DOHH2 (cell line): Measurements from ENCODE around the gene P2RY4.

ENCODE experiments used
- H3F3A ChIP-seq: fragments of 200-600 bp; sonication (generic), shearing (Covaris generic); 2 replicates; pipeline ENCODE4 v1.6.0; 2016; ENCODE audit warnings: antibody characterized with exemption, mild to moderate bottlenecking; ENCODE audit not compliant: control insufficient read depth, insufficient read depth
- H3K27ac ChIP-seq: fragments of 200-600 bp; sonication (generic); 2 replicates; pipeline ENCODE4 v1.5.1; 2014; ENCODE audit warnings: low read depth, mild to moderate bottlenecking, low read length, moderate library complexity
- H3K27me3 ChIP-seq: fragments of 200-600 bp; sonication (generic); 2 replicates; pipeline ENCODE4 v1.6.1; 2014; ENCODE audit warnings: mild to moderate bottlenecking, low read length, mixed read lengths; ENCODE audit not compliant: control insufficient read depth
- H3K36me3 ChIP-seq: fragments of 200-600 bp; sonication (generic); 2 replicates; pipeline ENCODE4 v1.6.1; 2014; ENCODE audit warnings: mild to moderate bottlenecking, low read length, moderate library complexity, mixed read lengths; ENCODE audit not compliant: control insufficient read depth
- H3K4me1 ChIP-seq: fragments of 200-600 bp; sonication (generic); 2 replicates; pipeline ENCODE4 v1.6.1; 2014; ENCODE audit warnings: mild to moderate bottlenecking, low read length, mixed read lengths; ENCODE audit not compliant: control insufficient read depth
- H3K4me2 ChIP-seq: fragments of 200-600 bp; sonication (generic); 2 replicates; pipeline ENCODE4 v1.6.0; 2014; ENCODE audit warnings: mild to moderate bottlenecking, low read length, moderate library complexity
- H3K4me3 ChIP-seq: fragments of 200-600 bp; sonication (generic); 2 replicates; pipeline ENCODE4 v1.5.1; 2014; ENCODE audit warnings: mild to moderate bottlenecking, low read length, mixed read lengths
- H3K79me2 ChIP-seq: fragments of 200-600 bp; sonication (generic); 2 replicates; pipeline ENCODE4 v1.6.1; 2014; ENCODE audit warnings: mild to moderate bottlenecking, low read length, mixed read lengths; ENCODE audit not compliant: control insufficient read depth
- H3K9me2 ChIP-seq: fragments of 200-600 bp; sonication (generic); replicated peaks from 2 replicates; pipeline ENCODE4 v1.6.1; 2014; ENCODE audit warnings: mild to moderate bottlenecking, low read length, mixed read lengths; ENCODE audit not compliant: control insufficient read depth
- H3K9me3 ChIP-seq: fragments of 200-600 bp; sonication (generic); 2 replicates; pipeline ENCODE4 v1.6.1; 2014; ENCODE audit warnings: antibody characterized with exemption, low read length, mixed read lengths; ENCODE audit not compliant: control insufficient read depth, insufficient read depth
- H4K20me1 ChIP-seq: fragments of 200-600 bp; sonication (generic); 2 replicates; pipeline ENCODE4 v1.6.0; 2014; ENCODE audit warnings: low read depth, mild to moderate bottlenecking, antibody characterized with exemption, low read length, moderate library complexity; ENCODE audit not compliant: control insufficient read depth, insufficient read depth
- EZH2phosphoT487 ChIP-seq: fragments of 200-600 bp; sonication (generic); IDR thresholded peaks from 2 replicates; pipeline ENCODE4 v1.6.1; 2017; ENCODE audit warnings: borderline replicate concordance, mild to moderate bottlenecking, antibody characterized with exemption, low read length, moderate library complexity, mixed read lengths
- TF ChIP-seq, protein P1 (sequence below): fragments of 200-600 bp; sonication (generic); IDR thresholded peaks from one replicate; pipeline ENCODE4 v1.5.1; 2014; ENCODE audit warnings: antibody characterized with exemption, mild to moderate bottlenecking, low read depth, low read length; ENCODE audit not compliant: poor library complexity, severe bottlenecking

P2RY4 gene

DNA sequence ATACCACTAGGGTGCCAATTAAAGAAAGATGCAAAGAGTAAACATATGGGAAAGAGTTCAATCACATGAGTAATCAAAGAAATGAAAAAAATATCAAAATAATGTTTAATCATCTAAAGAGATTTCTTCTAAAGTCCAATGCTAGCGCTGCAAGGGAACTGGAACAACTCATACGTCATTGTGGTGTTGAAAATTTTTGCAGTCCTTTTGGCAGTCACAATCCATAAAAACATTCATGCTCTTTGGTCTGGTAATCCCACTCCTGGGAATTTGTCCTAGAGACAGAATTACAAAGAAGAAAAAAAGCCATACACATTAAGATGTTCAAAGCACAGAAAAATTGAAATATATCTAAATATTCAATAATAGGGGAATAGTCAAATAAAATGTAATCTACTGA, 4.6 kb downstream of the P2RY4 start:
- Histone ChIP-seq H3F3A (no peaks in the 10 kb centered on the region), H3K4me3 (no peak overlapping the region), H3K9me3 (no peaks in the 10 kb centered on the region), H3K4me1 (no peaks in the 10 kb centered on the region), H3K36me3 (no peaks in the 10 kb centered on the region), H3K4me2 (no peak overlapping the region), H3K27ac (no peak overlapping the region), H4K20me1 (no peaks in the 10 kb centered on the region), H3K9me2 (no peaks in the 10 kb centered on the region), H3K79me2 (no peaks in the 10 kb centered on the region), H3K27me3 (no peaks in the 10 kb centered on the region)
- TF ChIP-seq, protein P1, sequence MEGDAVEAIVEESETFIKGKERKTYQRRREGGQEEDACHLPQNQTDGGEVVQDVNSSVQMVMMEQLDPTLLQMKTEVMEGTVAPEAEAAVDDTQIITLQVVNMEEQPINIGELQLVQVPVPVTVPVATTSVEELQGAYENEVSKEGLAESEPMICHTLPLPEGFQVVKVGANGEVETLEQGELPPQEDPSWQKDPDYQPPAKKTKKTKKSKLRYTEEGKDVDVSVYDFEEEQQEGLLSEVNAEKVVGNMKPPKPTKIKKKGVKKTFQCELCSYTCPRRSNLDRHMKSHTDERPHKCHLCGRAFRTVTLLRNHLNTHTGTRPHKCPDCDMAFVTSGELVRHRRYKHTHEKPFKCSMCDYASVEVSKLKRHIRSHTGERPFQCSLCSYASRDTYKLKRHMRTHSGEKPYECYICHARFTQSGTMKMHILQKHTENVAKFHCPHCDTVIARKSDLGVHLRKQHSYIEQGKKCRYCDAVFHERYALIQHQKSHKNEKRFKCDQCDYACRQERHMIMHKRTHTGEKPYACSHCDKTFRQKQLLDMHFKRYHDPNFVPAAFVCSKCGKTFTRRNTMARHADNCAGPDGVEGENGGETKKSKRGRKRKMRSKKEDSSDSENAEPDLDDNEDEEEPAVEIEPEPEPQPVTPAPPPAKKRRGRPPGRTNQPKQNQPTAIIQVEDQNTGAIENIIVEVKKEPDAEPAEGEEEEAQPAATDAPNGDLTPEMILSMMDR: no peak
- no peak for TF ChIP-seq EZH2phosphoT487

DNA sequence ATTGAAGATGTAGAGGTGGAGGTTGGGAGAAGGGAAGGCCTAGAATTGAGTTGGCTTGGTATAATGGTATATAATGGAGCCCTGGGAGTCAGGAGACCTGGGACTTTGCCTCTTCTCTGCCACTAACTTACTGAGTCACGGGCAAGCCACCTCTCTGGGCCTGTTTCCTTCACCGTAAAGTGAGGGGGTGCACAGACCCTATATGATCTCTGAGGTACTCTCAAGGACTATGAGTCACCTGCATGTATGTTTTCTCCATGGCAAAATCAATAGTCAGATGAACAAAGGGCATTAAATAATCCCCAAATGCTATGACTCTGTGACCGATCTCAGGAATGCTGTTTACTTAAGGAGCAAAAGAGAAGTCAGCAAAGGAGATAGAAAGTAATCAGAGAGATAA, 5.1 kb downstream of the P2RY4 start:
- Histone ChIP-seq H4K20me1 (no peaks in the 10 kb centered on the region), H3K4me2 (no peak overlapping the region), H3K79me2 (no peaks in the 10 kb centered on the region), H3K27me3 (no peaks in the 10 kb centered on the region), H3K9me3 (no peaks in the 10 kb centered on the region), H3K4me3 (no peak overlapping the region), H3K27ac (no peak overlapping the region), H3K36me3 (no peaks in the 10 kb centered on the region), H3K4me1 (no peaks in the 10 kb centered on the region), H3F3A (no peaks in the 10 kb centered on the region), H3K9me2 (no peaks in the 10 kb centered on the region)
- no peak for TF ChIP-seq EZH2phosphoT487
- TF ChIP-seq, protein P1: no peak

DNA sequence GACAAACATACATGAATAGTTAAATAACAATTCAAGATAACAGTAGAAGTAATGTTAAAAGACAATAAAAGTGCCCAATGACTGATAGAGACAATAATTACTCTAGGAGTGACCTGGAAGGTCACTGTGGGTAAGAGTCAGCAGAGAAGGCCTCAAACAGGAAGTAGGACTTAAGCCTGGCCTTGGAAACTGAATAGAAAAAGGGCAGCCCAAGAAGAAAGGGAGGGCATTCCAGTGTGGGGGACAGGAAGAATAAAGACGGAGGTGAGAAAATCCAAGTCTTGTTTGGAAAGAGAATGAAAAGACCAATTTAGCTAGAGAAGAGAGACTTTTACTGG, 6.0 kb downstream of the P2RY4 start:
- Histone ChIP-seq H3K4me2 (no peak overlapping the region), H3K4me3 (no peak overlapping the region), H3K4me1 (no peaks in the 10 kb centered on the region), H3K9me2 (no peaks in the 10 kb centered on the region), H3F3A (no peaks in the 10 kb centered on the region), H4K20me1 (no peaks in the 10 kb centered on the region), H3K9me3 (no peaks in the 10 kb centered on the region), H3K27ac (no peak overlapping the region), H3K27me3 (no peaks in the 10 kb centered on the region), H3K36me3 (no peaks in the 10 kb centered on the region), H3K79me2 (no peaks in the 10 kb centered on the region)
- TF ChIP-seq, protein P1: no peak
- no peak for TF ChIP-seq EZH2phosphoT487
